K562 treated with DMSO at 1 percent for 4 hours (cell line): Measurements from ENCODE around the gene TTLL8. TPM values are rescaled to one million over a fixed set of nuclear protein-coding genes. Genes with fewer than 3 reads are reported as not detected.

Experiments
- total RNA-seq: library from RNA; unstranded; fragments of 300-600 nt; gene quantifications from 2 replicates; pipeline ENCODE4 v1.2.3, GENCODE V29; 2022; ENCODE audit not compliant: insufficient read depth

The TTLL8 gene
- not detected in 2 replicates for total RNA-seq

GRCh38 chr22:50058061-50058905 lies at the start of gene TTLL8:
TTLL8 (minus strand) TSS chr22:50058298.

GRCh38 chr22:50089682-50090411 lies 31.7 kb upstream of the TTLL8 start, which contains the start of gene MOV10L1:
MOV10L1 (plus strand) TSS chr22:50090006; CDS start chr22:50090089, 83 bp downstream.

DNA sequence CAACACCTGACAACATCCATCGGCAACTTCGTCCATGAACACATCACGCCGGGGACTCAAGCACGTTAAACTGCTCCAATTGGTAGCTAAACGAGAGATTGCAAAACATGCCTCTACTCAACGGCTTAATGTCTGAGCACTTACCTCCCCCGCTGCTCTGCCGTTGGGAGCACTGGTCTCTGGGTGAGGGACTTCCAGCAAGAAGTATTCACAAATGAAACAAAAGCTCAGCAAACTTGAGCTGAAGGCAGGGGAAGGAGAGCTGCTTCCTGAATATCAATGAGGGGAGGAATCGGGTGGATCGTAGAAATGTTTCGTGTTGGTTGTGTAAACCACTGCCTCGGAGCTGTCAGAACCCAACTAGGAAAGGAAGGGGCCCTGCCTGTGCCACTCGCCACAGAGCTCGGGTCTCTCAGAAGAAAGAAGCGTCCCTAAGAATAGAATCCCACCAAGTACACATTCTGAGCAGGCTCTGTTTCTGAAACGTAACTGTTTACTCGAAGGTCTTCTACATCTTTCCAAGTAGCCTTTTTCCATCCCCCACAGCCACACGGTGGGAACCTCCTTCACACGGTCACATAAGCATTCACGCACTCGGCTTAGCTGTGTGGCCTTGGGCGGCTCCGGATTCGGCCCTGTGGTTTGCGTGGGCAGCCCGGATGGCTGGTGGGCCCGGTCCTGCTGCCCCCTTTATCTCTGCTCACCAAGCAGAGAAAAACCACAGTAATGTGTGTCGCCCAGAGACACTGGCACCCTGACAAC lies 27.3 kb upstream of the TTLL8 start, which contains the start of gene MLC1:
Gene MLC1 (minus strand): TSS at position 216 of the 762 bp plus-strand sequence. CDS start 524 bp downstream, outside the sequence.

DNA sequence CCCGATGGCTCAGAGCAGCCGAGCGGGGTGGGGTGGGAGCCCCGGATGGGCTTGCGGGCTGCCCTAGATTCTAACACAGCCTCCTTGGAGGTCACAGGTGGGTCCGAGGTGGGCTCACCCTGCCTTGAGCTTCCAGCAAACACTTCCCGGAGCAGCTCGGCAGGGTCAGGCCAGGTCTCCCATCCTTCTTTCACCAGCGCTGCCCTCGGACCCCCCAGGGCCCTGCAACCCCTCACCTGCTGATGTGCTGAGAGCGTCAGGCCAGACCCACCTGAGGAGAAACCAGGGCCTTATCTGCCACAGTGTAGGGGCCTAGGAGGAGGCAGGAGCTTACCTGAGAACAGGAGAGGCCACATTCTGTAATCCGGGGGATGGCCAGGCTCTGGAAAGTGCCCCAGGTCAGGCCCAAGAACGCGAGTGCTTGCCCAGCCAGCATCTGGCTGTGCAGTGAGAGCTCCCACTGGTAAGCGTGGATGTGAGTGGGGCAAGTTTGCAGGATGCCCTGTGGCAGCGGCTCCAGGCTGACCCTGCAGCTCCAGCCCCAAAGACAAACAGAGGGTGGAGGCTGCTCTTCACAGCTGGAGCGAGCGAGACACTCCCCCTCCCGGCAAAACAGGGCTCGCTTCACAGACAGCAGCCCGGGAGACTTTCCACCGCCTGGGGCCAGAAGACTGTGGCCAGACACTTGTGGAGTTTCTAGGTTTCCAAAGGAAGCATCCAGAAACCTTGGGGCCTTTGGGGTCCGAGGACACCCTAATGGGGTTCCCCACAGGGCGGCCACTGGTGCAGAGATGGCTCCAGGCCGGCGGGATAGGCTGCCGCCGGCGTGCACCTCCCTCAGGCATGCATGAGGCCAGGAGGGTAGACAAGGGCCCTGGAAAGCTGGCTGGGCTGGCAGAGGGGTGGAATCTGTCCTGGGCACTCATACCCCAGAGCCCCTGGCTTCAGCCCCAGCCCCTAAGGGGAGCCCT lies 45.6 kb downstream of the TTLL8 start, which contains the start of gene IL17REL:
Gene IL17REL (minus strand): TSS at position 555 of the 971 bp plus-strand sequence. CDS start 119 bp downstream, at position 436.

Other genes with a start within 250 kb of the TTLL8 start
- gene BRD1, start 230.4 kb downstream of the TTLL8 start, total RNA-seq, result 12.5 and 13.0 TPM in 2 replicates
- 8.3 and 10.0 TPM in 2 replicates for gene ZBED4, start 204.5 kb downstream of the TTLL8 start, total RNA-seq
- gene ALG12, start 139.9 kb downstream of the TTLL8 start, total RNA-seq, result 9.7 and 13.0 TPM in 2 replicates
- gene CRELD2, start 139.7 kb downstream of the TTLL8 start, total RNA-seq, result 21.8 and 30.0 TPM in 2 replicates
- gene PIM3, start 97.5 kb downstream of the TTLL8 start, total RNA-seq, result 84.8 and 88.5 TPM in 2 replicates
- gene IL17REL, start 45.5 kb downstream of the TTLL8 start, total RNA-seq, result not detected in 2 replicates
- gene MLC1, start 27.1 kb upstream of the TTLL8 start, total RNA-seq, result 1.5 and 5.6 TPM in 2 replicates
- 0.66 and 0.81 TPM in 2 replicates for gene MOV10L1, start 31.7 kb upstream of the TTLL8 start, total RNA-seq
- 24.4 and 28.0 TPM in 2 replicates for gene PANX2, start 112.4 kb upstream of the TTLL8 start, total RNA-seq
- gene TRABD, start 127.6 kb upstream of the TTLL8 start, total RNA-seq, result 54.3 and 67.9 TPM in 2 replicates
- 19.9 and 32.2 TPM in 2 replicates for gene SELENOO, start 142.7 kb upstream of the TTLL8 start, total RNA-seq
- gene TUBGCP6, start 186.7 kb upstream of the TTLL8 start, total RNA-seq, result 11.9 and 16.1 TPM in 2 replicates
- 25.1 and 29.2 TPM in 2 replicates for gene HDAC10, start 193.0 kb upstream of the TTLL8 start, total RNA-seq
- 24.5 and 32.8 TPM in 2 replicates for gene MAPK12, start 203.4 kb upstream of the TTLL8 start, total RNA-seq
- 7.2 and 11.4 TPM in 2 replicates for gene MAPK11, start 212.1 kb upstream of the TTLL8 start, total RNA-seq
- gene PLXNB2, start 249.3 kb upstream of the TTLL8 start, total RNA-seq, result 34.3 and 35.7 TPM in 2 replicates